SK-N-SH treated with all-trans-retinoic acid at 6 μM for 48 hours (cell line): ENCODE measurements around the gene DPY19L3.

Experiments
- ATAC-seq: fragments of 200-7000 bp; cut with Tn5 transposase; 3 replicates; pipeline ENCODE4 v1.9.1; 2020; ENCODE audit warnings: mild to moderate bottlenecking, moderate library complexity
- ARNTL ChIP-seq: fragments of 450-650 bp; formaldehyde crosslinking; IDR thresholded peaks from 2 replicates; pipeline ENCODE4 v1.5.0; 2020; ENCODE audit warnings: low read depth, mild to moderate bottlenecking, moderate library complexity, borderline replicate concordance
- BACH2 ChIP-seq: fragments of 250-450 bp; sonication (Bioruptor Pico); IDR thresholded peaks from 2 replicates; pipeline ENCODE4 v1.9.0; 2021; ENCODE audit warnings: mild to moderate bottlenecking, borderline replicate concordance
- CSDC2 ChIP-seq: fragments of 250-450 bp; sonication (Bioruptor Pico); IDR thresholded peaks from 2 replicates; pipeline ENCODE4 v1.5.0; 2020; ENCODE audit warnings: mild to moderate bottlenecking, moderate library complexity
- GLIS3 ChIP-seq: fragments of 250-450 bp; sonication (Bioruptor Pico); IDR thresholded peaks from 2 replicates; pipeline ENCODE4 v1.5.0; 2020; ENCODE audit warnings: mild to moderate bottlenecking, moderate library complexity
- OSR1 ChIP-seq: fragments of 250-450 bp; sonication (Bioruptor Pico); IDR thresholded peaks from 2 replicates; pipeline ENCODE4 v1.8.0; 2022; ENCODE audit warnings: moderate library complexity, mild to moderate bottlenecking, inconsistent platforms
- SNAI2 ChIP-seq: fragments of 250-450 bp; sonication (Bioruptor Pico); IDR thresholded peaks from 2 replicates; pipeline ENCODE4 v1.5.0; 2020; ENCODE audit warnings: mild to moderate bottlenecking, moderate library complexity
- TCF4 ChIP-seq: fragments of 250-450 bp; sonication (Bioruptor Pico); IDR thresholded peaks from 2 replicates; pipeline ENCODE4 v1.8.0; 2021; ENCODE audit warnings: mild to moderate bottlenecking, moderate library complexity, borderline replicate concordance
- TOX ChIP-seq: fragments of 250-450 bp; sonication (Bioruptor Pico); IDR thresholded peaks from 2 replicates; pipeline ENCODE4 v1.8.0; 2021; ENCODE audit warnings: mild to moderate bottlenecking, moderate library complexity, borderline replicate concordance
- ZC3H10 ChIP-seq: fragments of 250-450 bp; sonication (Bioruptor Pico); IDR thresholded peaks from 2 replicates; pipeline ENCODE4 v1.5.1; 2021; ENCODE audit warnings: mild to moderate bottlenecking, moderate library complexity
- ZFP3 ChIP-seq: fragments of 250-450 bp; sonication (Bioruptor Pico); IDR thresholded peaks from 2 replicates; pipeline ENCODE4 v1.5.0; 2020; ENCODE audit warnings: mild to moderate bottlenecking, moderate library complexity
- ZFP30 ChIP-seq: fragments of 450-650 bp; formaldehyde crosslinking; IDR thresholded peaks from 2 replicates; pipeline ENCODE4 v1.5.0; 2022; ENCODE audit warnings: mild to moderate bottlenecking, moderate library complexity
- ZNF565 ChIP-seq: fragments of 450-650 bp; formaldehyde crosslinking; conservative IDR thresholded peaks from 2 replicates; pipeline ENCODE4 v1.5.0; 2020; ENCODE audit warnings: low read depth, mild to moderate bottlenecking, moderate library complexity
- ZNF70 ChIP-seq: fragments of 450-650 bp; formaldehyde crosslinking; IDR thresholded peaks from 2 replicates; pipeline ENCODE4 v1.5.0; 2020; ENCODE audit warnings: mild to moderate bottlenecking, moderate library complexity
- ZNF8 ChIP-seq: fragments of 450-650 bp; formaldehyde crosslinking; IDR thresholded peaks from 2 replicates; pipeline ENCODE4 v1.5.0; 2020; ENCODE audit warnings: mild to moderate bottlenecking, moderate library complexity
- TF ChIP-seq, protein P1 (sequence below): fragments of 250-450 bp; sonication (Bioruptor Pico); IDR thresholded peaks from 2 replicates; pipeline ENCODE4 v1.8.0; 2021; ENCODE audit warnings: low read depth, mild to moderate bottlenecking, moderate library complexity, borderline replicate concordance
- TF ChIP-seq, protein P2 (sequence below): fragments of 250-450 bp; sonication (Bioruptor Pico); IDR thresholded peaks from 2 replicates; pipeline ENCODE4 v1.5.1; 2021; ENCODE audit warnings: mild to moderate bottlenecking, moderate library complexity
- TF ChIP-seq, protein P3 (sequence below): fragments of 250-450 bp; sonication (Bioruptor Pico); IDR thresholded peaks from 2 replicates; pipeline ENCODE4 v1.8.0; 2020; ENCODE audit warnings: mild to moderate bottlenecking, moderate library complexity, borderline replicate concordance

Gene DPY19L3

DNA sequence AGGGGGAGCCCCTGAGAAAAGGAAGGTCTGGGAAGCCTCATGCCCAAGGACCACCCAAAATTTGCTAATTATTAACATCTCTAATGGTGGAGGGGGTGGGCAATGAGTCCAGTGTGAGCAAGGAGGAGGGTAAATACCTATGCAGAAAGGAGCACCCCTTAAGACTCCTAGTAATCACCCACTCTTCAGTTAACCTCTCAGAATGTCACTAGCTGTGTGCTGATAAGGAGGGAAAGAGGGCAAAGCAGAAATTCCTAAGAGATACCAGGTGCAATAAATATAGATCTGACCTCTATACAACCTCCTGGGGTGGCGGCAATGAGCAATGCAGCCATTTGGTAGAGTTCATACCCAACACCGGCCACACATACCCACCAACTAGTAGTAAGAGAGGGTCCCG, 12.7 kb upstream of the DPY19L3 start:
- no peak for ATAC-seq
- TF ChIP-seq ZNF565 (CRISPR knock-in tag) (no peak), ARNTL (CRISPR knock-in tag) (no peak), TCF4 (CRISPR knock-in tag) (no peak), GLIS3 (CRISPR knock-in tag) (no peak), OSR1 (no peak), TOX (no peak), BACH2 (CRISPR knock-in tag) (no peak), ZNF70 (CRISPR knock-in tag) (no peak), ZC3H10 (CRISPR knock-in tag) (no peak), CSDC2 (no peak)
- TF ChIP-seq, protein P1, sequence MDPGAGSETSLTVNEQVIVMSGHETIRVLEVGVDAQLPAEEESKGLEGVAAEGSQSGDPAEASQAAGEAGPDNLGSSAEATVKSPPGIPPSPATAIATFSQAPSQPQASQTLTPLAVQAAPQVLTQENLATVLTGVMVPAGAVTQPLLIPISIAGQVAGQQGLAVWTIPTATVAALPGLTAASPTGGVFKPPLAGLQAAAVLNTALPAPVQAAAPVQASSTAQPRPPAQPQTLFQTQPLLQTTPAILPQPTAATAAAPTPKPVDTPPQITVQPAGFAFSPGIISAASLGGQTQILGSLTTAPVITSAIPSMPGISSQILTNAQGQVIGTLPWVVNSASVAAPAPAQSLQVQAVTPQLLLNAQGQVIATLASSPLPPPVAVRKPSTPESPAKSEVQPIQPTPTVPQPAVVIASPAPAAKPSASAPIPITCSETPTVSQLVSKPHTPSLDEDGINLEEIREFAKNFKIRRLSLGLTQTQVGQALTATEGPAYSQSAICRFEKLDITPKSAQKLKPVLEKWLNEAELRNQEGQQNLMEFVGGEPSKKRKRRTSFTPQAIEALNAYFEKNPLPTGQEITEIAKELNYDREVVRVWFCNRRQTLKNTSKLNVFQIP, result no peak
- TF ChIP-seq, protein P2, sequence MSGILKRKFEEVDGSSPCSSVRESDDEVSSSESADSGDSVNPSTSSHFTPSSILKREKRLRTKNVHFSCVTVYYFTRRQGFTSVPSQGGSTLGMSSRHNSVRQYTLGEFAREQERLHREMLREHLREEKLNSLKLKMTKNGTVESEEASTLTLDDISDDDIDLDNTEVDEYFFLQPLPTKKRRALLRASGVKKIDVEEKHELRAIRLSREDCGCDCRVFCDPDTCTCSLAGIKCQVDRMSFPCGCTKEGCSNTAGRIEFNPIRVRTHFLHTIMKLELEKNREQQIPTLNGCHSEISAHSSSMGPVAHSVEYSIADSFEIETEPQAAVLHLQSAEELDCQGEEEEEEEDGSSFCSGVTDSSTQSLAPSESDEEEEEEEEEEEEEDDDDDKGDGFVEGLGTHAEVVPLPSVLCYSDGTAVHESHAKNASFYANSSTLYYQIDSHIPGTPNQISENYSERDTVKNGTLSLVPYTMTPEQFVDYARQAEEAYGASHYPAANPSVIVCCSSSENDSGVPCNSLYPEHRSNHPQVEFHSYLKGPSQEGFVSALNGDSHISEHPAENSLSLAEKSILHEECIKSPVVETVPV (CRISPR knock-in tag), result no peak

DNA sequence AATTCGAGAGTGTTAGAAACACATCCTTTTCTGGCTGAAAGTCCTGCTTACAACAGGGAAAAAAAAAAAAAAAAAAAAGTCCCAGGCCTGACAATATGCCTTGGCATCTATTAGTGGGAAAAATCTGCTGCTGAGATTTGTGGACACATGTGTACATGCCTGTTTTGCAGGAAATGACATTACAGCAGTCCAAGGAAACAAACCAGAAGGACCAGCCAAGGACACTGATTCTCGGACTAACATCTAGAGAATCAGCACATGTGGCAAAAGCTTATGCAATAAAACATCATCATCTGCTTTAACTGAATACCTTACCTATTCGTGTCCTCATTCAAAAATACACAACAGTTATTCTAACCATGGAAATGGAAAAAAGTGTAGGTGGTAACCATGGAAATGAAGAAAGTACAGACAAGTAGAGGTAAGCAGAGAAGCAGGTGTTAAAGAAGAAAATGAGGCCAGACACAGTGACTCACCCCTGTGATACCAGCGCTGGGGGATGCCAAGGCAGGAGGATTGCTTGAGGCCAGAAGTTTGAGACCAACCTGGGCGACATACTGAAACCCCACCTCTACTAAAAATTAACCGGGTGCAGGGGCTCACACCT, 9.4 kb upstream of the DPY19L3 start:
- no peak for ATAC-seq
- no peak for TF ChIP-seq ZFP3 (CRISPR knock-in tag)
- TF ChIP-seq ZFP30 (CRISPR knock-in tag), result no peak
- no peak for TF ChIP-seq BACH2 (CRISPR knock-in tag)
- TF ChIP-seq, protein P1, result no peak
- no peak for TF ChIP-seq GLIS3 (CRISPR knock-in tag)
- no peak for TF ChIP-seq ZNF8 (CRISPR knock-in tag)

DNA sequence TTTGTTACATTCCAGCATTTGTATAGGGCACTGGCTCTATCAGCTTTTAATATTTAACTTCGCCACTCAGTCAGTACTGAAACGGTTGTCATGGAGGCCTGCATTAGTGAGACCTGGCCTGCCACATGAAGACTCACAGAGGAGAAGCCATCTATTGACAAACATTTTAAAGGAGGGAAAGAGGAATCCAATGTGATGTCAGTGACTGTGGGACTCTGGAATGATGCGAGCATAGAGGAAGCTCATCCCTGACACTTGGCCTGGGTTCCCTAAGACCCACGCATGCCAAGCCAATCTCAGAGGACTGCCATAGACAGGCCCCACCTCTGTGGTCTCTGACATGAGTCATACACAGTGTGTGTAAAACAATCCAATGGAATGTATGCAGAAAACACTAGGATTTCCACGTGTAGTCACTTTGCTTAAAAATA, 7.9 kb upstream of the DPY19L3 start:
- ATAC-seq, result peak; percentile 71
- TF ChIP-seq, protein P3, sequence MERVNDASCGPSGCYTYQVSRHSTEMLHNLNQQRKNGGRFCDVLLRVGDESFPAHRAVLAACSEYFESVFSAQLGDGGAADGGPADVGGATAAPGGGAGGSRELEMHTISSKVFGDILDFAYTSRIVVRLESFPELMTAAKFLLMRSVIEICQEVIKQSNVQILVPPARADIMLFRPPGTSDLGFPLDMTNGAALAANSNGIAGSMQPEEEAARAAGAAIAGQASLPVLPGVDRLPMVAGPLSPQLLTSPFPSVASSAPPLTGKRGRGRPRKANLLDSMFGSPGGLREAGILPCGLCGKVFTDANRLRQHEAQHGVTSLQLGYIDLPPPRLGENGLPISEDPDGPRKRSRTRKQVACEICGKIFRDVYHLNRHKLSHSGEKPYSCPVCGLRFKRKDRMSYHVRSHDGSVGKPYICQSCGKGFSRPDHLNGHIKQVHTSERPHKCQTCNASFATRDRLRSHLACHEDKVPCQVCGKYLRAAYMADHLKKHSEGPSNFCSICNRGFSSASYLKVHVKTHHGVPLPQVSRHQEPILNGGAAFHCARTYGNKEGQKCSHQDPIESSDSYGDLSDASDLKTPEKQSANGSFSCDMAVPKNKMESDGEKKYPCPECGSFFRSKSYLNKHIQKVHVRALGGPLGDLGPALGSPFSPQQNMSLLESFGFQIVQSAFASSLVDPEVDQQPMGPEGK, result no peak
- TF ChIP-seq SNAI2 (CRISPR knock-in tag) (no peak), CSDC2 (no peak), ZC3H10 (CRISPR knock-in tag) (no peak), ARNTL (CRISPR knock-in tag) (no peak), TCF4 (CRISPR knock-in tag) (no peak)

DNA sequence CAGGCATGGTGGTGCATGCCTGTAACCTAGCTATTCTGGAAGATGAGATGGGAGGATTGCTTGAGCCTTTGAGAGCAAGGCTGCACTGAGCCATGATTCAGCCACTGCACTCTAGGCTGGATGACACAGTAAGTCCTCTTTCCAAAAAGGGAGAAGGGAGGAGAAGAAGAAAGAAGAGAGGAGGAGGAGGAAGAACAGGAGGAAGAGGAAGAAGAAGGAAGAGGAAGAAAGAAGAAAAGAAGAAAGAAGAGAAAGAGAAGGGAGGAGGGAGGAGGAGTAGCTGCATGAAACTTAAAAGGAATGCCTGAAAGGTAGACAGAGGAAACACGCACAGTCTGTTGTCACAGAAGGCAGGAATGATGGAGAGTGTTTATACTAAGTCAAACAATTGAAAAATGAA, 3.6 kb upstream of the DPY19L3 start:
- no peak for ATAC-seq
- no peak for TF ChIP-seq TOX
- no peak for TF ChIP-seq SNAI2 (CRISPR knock-in tag)
- TF ChIP-seq, protein P2 (CRISPR knock-in tag), result no peak
- TF ChIP-seq TCF4 (CRISPR knock-in tag), result no peak
- no peak for TF ChIP-seq ZFP30 (CRISPR knock-in tag)
